Stimulated activated CD4-positive, alpha-beta T cell treated with anti-CD3 and anti-CD28 coated beads, Interleukin-15, amount 100 ng/mL, for 48 hours (primary cell): ENCODE data around the gene USH1C.

Source experiments
- DNase-seq, 2 donors: peaks; one replicate each; pipeline ENCODE4 v3.0.0-alpha.2; 2020; ENCODE audit warnings: low read depth in 2 of 2

USH1C gene

DNA sequence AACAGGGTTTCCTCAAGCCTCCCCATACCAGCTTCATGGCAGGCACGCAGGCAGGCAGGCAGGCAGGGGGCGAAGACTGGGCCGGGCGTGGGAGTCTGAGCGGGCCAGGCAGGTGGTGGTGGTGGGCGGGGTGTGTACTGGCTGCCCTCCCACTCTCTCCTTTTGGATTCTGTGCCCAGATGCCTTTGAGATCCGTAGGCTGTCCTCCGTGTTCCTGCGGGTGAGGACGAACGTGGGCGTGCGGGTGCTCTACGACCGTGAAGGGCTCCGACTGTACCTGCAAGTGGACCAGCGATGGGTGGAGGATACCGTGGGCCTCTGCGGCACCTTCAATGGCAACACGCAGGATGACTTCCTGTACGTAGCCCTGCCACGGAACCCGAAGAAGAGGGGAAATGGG is 25.8 kb upstream of the USH1C start:
- DNase-seq: no peak

DNA sequence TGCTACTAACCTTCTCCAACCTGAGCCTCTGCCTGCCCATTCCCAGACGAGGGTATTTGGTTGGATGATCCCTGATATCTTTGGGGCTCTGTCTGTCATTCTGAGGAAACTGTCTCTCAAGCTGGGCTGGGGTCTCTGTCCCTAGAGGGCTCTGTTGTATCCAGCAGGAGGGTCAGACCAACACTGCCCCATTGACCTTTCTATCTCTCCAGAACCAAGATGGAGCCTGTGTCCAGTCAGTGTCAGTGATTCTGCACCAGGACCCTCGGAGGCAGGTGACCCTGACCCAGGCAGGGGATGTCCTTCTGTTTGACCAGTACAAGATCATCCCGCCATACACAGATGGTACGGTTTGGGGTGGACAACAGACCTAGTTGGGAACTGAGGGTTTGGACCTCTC is 24.7 kb upstream of the USH1C start:
- no peak for DNase-seq

DNA sequence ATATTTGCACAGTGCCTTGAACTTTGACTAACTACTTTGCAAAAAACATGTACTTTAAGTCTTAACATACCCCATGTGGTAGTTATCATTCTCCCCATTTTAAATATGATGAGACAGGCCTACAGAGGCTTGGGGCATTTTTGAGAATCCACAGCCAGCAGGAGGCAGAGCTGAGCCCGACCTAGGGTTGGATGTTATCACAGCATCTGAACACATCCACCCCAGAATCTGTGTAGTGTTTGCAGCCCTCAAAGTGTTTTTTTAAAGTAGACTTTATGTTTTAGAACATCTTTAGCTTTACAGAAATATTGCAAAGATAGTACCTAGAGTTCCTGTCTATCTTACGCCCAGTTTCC is 20.4 kb upstream of the USH1C start:
- no peak for DNase-seq

DNA sequence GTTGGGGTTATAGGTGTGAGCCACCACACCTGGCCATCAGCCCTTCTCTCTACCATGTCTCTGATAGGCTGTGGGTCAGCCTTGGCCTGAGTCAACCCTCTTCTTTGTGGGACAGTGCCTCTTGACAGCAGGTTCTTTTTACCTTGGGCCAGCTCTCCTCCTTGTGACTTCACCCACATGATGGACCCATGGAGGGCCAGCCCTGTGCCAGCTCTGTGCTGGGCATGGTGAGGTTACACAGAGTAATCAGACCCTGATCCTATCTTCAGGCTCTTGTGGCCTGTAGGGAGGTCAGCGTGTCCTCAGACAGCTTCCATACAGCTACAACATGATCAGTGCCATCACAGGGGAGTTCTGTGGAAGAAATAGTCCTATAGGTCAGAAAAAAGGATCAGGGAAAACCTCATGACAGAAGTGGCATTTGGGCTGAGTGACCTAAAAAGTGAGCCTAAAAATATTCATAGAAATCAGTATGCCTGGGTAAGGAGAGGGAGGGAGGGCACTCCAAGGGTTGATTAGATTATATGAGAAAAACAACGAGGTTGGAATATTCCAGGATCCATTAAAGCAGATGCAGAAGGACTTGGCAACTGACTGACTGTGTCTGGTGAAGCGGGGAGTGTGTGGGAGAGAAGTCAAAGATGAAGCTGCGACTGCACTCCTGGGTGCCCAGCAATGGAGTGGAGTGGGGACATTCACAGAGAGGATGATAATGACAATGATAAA is 19.9 kb upstream of the USH1C start:
- DNase-seq: no peak

DNA sequence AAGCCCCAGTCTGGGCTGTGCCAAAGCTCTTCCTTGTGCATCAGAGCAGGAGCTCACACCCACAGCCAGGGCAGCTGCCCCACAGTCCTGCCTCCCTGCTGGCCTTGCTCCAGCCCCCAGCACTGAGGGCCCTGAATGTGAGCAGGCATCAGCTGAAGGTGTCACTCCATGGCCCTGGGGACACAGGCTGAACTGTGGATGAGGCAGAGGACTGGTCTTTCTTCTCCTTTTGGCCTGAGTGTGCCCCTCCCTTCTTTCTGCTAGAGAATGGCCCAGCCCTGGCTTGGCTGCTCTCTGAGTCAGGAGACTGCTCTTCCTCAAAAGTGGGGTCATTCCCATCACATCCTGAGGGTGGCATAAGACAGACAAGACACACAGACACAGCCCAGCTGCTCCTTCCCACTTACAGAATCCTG is 19.0 kb upstream of the USH1C start:
- DNase-seq: no peak

DNA sequence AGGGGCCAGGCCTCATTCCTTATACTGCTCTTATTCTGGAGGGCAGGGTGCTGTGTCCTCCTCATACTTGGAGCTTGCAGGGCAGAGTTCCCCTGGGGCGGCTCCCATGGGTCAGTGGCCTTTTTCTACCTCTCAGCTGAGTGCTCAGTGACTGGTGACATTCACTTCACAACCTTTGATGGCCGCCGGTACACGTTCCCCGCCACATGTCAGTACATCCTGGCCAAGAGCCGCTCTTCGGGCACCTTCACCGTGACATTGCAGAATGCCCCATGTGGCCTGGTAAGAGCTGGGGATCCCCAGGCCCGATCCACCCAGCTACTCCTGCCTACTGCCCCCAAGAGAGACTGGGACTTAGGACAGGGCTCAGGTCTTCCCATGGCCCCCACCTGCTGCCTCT is 17.3 kb upstream of the USH1C start:
- no peak for DNase-seq

DNA sequence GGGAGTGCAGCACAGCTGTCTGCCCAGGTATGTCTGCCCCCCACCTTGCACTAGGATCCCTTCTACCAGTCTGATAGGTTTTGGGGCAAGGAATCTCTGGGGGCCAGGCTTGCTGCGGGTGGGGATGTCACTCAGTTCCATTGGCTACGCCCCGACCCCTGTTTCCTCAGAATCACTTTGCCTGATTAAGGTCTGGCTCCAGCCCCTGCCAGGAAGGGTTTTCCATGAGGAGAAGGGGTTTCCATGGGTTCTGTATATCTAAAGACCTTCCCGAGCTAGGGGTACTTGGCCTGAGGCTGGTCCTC is 16.8 kb upstream of the USH1C start:
- no peak for DNase-seq

DNA sequence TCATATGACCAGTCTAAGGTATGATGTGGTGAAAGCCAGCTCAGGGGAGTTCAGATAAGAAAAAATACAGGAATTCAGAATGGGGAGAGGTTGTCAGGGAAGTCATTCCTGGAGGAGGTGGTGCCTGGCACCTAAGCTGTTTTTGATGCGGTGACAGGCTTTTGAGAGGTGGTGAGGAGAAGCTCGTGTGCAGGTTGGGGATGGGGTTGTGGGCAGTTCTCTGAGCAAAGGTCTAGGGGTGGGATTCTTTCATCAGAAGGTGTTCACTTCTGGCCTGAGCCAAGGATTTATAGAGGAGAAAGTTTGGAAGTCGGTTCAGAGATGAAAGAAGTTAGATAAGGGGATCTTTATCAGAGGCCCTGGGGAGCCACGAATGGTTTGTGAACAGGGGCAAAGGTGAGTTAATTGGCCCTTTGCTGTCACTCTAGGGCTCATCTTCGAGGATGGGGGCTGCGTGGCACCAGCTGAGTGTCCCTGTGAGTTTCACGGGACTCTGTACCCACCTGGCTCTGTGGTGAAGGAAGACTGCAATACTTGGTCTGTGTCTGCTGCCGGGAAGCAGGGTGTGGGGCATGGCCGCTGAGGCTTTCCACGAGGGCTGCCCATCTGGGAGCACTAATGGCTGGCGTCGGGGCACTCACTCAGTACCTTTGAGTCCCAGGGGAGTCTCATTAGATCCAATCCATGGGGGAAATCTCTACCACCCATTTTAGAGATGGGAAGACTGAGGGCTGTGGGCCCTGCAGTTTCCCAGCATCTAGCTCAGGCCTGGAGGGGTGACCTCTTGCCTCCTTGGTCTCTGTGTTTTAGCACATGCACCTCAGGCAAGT is 16.3 kb upstream of the USH1C start:
- DNase-seq: no peak

DNA sequence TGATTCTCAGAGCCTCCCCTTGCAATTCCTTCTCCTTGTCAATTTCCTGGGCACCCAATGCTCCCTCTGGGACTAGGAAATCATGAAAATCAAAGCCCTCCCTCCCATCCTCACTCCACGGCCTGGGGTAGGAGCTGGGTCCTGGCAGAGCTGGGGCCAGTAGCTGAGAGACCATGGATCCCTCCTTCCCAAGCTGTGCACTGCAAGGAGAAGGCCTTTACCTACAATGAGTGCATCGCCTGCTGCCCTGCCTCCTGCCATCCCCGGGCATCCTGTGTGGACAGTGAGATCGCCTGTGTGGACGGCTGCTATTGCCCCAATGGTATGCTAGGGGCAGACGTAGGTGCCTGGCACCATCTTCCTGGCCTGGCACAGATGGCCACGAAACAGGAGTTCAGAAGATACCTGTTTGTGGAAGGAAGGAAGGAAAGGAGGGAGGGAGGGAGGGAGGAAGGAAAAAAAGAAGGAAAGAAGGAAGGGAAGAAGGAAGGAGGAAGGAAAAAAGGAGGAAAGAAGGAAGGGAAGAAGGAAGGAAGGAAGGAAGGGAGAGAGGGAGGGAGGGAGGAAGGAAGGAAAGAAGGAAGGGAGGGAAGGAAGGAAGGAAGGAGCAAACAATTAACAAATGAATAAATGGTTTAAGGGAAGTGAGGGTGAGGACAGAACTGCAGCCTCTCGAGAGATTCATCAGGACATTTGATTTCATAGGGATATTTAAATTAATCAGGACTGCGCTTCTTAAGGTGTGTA is 15.3 kb upstream of the USH1C start:
- DNase-seq: no peak

DNA sequence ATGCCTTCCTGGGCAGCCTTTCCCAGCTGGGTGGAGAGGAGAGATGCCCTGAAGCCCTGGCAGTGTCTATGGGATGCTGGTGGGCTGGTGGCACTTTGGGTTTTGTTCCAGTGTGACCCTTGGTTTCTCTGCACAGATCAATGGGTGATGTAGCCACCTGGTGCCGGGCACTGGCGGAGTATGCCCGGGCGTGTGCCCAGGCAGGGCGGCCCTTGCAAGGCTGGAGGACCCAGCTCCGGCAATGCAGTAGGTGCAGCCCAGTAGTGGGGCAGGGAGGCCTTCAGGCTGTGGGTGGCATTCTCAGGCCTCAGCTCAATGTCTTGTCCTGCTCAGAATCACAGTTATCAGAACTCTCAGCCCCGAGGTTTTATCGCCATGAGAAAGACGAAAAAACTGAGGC is 14.7 kb upstream of the USH1C start:
- DNase-seq: no peak

DNA sequence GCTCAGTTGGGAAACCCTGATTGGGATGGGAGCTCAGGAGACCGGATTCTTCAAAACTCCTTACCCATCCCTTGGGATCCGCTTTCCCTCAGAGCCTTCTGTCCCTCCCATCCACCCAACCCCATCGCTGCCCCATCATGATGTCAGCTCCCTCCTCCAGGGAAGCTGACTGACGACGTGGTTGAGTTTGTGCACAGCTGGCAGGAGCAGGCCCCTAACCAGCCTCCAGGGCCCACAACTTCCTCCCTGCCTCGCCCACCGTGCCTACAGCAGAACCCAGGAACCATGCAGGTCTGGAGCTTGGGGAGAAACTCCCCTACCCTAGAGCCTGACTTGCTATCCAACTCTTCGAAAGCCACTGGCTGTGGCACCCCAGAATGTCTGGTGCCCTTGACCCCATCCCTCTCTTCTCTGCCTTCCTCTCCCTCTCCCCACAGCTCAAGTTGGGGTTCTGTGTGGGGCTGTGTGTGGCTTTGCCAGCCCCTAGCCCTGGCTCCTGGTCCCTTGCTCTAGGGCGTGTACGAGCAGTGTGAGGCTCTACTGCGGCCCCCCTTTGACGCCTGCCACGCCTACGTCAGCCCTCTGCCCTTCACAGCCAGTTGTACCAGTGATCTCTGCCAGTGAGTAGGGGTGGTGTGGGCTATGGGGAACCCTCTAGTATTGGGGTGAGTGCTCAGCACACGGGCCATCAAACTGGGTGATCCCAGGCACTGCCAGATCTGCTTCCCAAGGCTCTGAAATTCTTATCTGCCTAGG is 14.0 kb upstream of the USH1C start:
- no peak for DNase-seq

DNA sequence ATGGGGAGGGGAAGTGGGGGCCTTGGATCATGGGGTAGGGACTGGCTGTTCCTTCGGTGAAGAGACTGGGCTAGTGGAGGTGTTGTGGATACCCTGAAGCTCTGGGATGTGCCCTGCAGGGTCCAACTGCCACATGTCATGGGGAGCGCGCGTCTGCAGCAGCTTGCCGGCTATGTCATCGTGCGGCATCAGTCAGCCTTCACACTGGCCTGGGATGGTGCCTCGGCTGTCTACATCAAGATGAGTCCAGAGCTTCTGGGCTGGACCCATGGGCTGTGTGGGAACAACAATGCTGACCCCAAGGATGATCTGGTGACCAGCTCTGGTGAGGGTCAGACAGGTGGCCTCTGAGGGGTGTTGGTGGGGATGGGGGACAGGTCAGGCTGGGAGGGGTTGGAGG is 12.8 kb upstream of the USH1C start:
- no peak for DNase-seq

DNA sequence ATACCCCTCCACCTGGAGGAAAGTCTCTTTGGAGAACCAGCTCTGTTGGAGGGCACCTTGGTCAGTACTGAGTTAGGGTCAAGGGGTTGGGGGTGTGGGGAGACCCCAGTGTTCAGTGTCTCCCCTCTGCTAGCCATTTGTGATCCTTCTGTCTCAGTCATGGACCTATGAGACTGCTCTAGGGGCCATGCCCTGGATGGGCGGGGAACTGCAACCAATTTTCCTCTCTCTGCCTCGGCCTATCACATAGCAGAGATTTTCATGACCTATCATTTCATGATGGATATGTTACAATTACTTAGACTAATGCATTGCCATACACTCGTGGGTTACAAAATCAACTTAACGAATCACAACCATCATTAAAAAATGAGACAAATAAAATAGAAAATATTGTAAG is 10.3 kb upstream of the USH1C start:
- no peak for DNase-seq

DNA sequence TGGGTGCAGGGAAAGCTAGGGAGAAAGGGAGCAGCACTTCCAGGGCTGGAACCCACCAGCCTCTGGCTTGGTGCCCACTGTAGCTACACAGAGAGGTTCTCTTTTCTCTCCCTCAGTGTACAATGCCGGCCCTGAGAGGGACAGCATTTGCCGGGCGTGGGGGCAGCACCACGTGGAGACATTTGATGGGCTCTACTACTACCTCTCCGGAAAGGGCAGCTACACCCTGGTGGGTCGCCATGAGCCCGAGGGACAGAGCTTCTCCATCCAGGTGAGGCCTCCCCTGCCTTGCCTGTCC is 9.0 kb upstream of the USH1C start:
- no peak for DNase-seq

DNA sequence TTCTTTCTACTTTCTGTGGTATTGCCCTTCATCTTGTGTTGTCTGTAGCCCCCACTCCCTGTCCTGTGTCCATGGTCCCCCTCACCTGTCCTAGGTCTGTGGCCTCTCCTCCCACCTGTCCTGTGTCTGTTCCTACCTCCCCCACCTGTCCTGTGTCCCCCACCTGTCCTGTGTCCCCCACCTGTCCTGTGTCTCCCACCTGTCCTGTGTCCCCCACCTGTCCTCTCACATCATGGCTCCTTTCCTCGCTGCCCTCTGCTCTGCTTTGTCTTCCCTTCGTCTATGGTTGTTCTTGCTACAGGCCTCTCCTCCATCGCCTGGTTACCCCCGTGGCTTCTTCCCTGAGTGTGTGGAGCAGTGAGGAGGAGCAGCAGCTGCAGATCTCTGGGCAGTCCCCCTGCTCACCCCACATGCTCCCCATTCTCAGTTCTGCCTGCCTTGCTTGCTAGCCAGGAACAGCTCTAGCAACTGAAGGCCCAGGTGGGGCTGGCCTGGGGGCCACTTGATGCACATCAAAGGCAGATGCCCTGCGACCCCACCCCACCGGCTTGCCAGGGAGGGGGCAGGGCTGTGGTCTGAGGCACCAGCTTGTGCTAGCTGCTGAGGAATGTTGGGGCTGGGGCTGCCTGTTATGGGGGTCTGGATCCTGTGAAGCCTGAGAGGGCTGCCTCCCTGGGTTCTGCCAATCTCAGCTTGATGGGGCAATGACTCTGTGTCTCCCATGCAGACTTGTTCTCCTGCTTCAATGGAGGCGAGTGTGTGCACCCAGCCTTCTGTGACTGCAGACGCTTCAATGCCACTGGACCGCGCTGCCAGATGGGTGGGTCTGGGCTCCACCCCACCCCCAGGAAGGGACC is 8.4 kb upstream of the USH1C start:
- DNase-seq: no peak

DNA sequence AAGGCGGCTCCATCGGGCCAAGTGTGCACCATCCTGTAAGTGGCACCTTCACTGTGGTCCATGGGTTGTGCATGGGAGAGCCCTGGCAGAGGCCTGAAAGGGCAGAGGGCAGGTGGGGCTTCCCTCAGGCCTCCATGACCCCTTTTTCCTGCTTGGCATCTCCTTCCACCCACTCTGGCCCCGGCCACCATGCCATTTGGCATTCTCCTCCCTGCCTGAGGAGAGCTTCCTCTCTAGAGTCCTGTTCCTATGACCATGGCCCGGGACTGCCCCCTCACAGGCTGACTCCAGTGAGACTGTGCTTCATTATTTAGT is 7.8 kb upstream of the USH1C start:
- DNase-seq: no peak

DNA sequence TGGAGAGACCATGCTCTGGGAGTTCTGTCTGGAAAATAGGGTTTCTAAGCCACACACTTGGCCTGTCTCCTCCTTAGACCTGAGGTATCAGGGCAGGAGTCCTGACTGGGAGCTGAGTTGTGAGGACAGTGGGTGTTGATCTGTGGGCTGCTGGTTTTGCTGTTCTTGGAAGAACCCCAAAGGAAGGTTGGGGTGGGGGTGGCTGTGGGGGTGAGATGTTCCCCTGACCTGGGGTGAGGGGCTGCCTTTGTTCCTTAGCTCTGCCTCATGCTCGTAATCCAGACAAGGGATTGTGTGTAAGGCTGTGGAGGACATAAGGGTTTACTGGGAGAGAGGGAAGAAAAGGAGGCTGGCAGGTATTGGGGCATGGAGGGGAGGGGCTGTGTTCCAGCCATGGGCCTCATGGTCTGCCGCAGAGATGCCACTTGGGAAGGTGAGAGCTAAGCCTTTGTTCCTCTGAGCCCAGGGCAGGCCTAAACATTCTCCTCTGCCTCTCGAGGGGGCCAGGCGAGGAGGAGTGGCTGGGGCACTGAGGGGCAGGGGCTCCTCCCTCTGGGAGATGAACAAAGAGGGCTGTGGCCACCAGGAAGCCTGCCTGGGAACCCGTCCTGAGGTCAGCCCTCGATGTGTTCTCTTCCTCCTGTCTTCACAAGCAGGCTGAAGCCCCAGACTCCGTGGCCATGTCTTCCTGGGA is 7.3 kb upstream of the USH1C start:
- no peak for DNase-seq

DNA sequence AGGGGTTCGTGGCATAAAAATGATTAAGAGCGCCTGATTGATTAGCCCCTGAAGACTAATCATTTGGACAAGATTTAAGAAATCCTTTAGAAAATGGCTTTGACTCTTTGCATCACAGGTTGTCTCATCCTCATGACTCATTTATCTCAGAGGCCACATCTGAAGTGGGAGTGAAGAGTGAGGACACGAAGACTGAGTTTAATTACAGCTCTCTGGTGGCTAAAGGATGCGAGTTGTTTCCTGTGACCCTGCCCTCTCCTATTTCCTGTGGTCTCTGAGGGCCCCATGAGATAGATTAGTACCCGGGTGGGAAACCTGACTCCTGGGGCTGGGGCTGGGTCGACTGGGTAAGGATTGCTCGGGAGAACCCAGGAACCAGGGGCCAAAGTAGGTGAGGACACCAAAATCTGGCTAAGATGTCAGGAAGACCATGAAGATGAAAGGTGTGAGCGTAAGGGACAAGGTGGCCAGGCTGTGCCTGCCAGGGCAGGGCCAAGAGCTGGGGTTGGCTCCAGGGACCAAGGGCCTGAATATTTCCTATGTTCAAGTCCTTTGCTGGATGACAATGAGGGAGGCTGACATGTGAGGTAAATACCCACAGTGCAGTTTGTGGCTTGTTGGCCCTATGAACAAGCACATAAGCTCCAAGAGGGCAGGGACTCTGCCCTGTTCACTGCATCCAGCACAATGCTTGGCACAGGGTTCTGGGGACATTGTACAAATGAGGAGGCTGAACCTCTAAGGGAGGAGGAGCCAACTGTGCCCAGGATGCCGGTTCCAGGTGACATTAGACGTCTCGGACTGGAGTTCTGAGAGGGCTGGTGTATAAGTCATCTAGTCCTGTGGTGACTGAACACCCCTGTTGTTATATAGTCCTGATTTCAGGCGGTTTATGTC is 6.5 kb upstream of the USH1C start:
- no peak for DNase-seq

DNA sequence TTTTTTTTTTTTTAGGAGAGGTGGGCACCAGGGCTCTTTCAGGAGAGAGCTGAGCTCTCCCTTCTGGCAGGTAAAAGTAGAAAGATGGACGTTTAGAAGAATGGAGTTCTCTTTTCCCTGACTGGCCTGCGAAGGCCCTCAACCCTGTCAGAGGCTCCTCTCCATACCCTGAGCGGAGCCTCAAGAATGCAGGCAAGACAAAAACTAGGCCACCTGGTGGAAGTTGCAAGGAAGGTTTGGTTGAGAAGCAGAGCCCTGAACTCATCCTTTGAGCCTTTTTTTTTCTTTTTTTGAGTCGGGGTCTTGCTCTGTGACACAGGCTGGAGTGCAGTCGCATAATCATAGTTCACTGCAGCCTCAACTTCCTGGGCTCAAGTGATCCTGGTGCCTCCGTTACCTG is 4.2 kb upstream of the USH1C start:
- no peak for DNase-seq

DNA sequence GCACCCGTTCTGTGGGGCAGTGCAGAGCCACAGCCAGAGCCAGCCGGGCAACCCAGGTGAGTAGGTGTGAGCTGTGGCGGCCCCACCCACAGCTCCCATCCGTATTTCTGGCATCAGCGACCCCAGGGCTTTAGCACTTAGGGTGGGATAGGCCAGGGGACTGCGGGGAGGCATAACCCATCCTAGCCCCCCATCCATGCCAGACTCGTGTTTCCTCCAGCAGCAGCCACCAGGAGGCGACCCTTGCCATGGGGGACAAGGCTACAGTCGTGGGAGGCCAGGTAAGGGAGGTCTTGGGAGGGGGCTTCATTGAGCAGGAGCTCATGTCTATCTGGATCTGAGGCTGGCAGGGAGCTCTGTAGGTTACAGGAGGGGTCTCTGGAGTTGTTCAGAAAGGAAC is 3.7 kb upstream of the USH1C start:
- DNase-seq: no peak
